Measurements from ENCODE around the gene CPEB4. TPM values are rescaled to one million over a fixed set of nuclear protein-coding genes. Genes with fewer than 3 reads are reported as not detected.

The CPEB4 gene
- total RNA-seq, 1 donor from 2014 or later = 11.3 TPM

- Mint-ChIP-seq H3K27me3 (ENCODE audit: low read depth) (no peaks in the 10 kb centered on the region), H3K9me3 (no peaks in the 10 kb centered on the region), H3K4me3 (no peak overlapping the region), H3K36me3 (ENCODE audit: low read depth) (no peaks in the 10 kb centered on the region), H3K27ac (ENCODE audit: unreplicated experiment) (no peak overlapping the region), H3K4me1 (peaks cover 24% of the 10 kb centered on the region)
- no peak for TF ChIP-seq CTCF (conservative IDR thresholded peaks at IDR 0.05)
- DNase-seq (ENCODE audit: low read depth, low spot score) = no peak
Observed at GRCh38 chr5:173869316-173869715, 18.8 kb upstream of the CPEB4 start.

GRCh38 chr5:173872957-173873305 lies 15.2 kb upstream of the CPEB4 start:
- no peak for TF ChIP-seq CTCF (conservative IDR thresholded peaks at IDR 0.05)
- Mint-ChIP-seq H3K4me1 (peaks cover 15% of the 10 kb centered on the region), H3K9me3 (no peaks in the 10 kb centered on the region), H3K36me3 (ENCODE audit: low read depth) (no peaks in the 10 kb centered on the region), H3K27ac (ENCODE audit: unreplicated experiment) (no peak overlapping the region), H3K4me3 (no peak overlapping the region), H3K27me3 (ENCODE audit: low read depth) (no peaks in the 10 kb centered on the region)
- DNase-seq (ENCODE audit: low read depth, low spot score) = no peak

DNA sequence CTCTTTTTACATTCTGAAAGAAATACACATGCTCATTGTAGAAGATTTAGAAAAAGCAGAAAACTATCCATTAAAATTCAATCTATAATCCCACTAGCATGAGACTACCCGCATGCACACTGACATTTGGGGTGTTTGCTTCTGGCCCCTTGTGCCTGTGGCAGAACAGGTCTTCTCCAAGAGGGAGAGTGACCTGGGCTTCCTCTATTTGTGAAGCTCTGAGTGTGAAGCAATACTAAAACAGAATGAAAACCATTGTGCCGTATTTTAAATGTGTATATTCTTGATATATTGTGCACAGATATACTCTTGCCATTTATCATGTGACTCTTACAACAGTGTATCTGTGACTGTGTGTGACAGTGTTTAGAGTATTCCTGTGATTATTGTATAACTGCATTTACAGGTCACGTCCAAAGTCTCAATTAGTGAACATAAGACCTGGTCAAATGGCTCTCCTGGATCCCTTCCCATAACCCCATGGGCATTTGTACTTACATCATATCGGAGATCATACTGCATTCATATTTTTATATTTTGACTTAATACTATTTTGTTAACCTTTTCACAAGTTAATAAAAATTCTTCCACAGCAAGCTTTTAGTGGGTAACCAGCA lies 14.7 kb upstream of the CPEB4 start:
- Mint-ChIP-seq H3K4me1 (peaks cover 12% of the 10 kb centered on the region), H3K4me3 (no peak overlapping the region), H3K36me3 (ENCODE audit: low read depth) (no peaks in the 10 kb centered on the region), H3K9me3 (no peaks in the 10 kb centered on the region), H3K27me3 (ENCODE audit: low read depth) (no peaks in the 10 kb centered on the region), H3K27ac (ENCODE audit: unreplicated experiment) (no peak overlapping the region)
- DNase-seq (ENCODE audit: low read depth, low spot score) = no peak
- TF ChIP-seq CTCF (conservative IDR thresholded peaks at IDR 0.05) = no peak

DNA sequence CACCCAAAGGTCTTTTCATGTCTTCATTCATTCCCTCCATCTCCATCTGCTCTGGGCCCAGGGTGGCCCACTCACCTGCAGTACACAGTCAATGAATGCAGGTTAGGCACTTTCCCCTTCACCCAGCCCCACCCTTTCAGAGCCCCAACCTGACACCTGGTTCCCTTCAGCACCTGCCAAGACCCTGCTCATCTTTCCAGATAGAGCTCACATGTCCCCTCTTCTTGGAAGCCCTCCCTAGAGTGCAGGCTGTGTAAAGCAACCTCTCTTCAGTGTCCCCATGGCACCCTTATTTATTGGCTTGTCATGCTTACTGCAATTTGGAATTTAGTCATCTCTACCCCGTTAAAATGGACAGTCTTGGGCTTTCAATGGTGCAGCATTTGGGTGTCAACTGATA lies 13.0 kb upstream of the CPEB4 start:
- Mint-ChIP-seq H3K4me3 (no peak overlapping the region), H3K36me3 (ENCODE audit: low read depth) (no peaks in the 10 kb centered on the region), H3K27me3 (ENCODE audit: low read depth) (no peaks in the 10 kb centered on the region), H3K4me1 (no peaks in the 10 kb centered on the region), H3K9me3 (no peaks in the 10 kb centered on the region), H3K27ac (ENCODE audit: unreplicated experiment) (no peak overlapping the region)
- no peak for DNase-seq (ENCODE audit: low read depth, low spot score)
- no peak for TF ChIP-seq CTCF (conservative IDR thresholded peaks at IDR 0.05)

GRCh38 chr5:173878224-173878967 lies 9.8 kb upstream of the CPEB4 start:
- Mint-ChIP-seq H3K9me3 (no peaks in the 10 kb centered on the region), H3K27me3 (ENCODE audit: low read depth) (no peaks in the 10 kb centered on the region), H3K27ac (ENCODE audit: unreplicated experiment) (no peak overlapping the region), H3K36me3 (ENCODE audit: low read depth) (no peaks in the 10 kb centered on the region), H3K4me3 (no peak overlapping the region), H3K4me1 (no peaks in the 10 kb centered on the region)
- DNase-seq (ENCODE audit: low read depth, low spot score) = no peak
- TF ChIP-seq CTCF (conservative IDR thresholded peaks at IDR 0.05) = no peak
